GM12878 (cell line): ENCODE results near the gene NCDN. TPM values are rescaled to one million over a fixed set of nuclear protein-coding genes. Genes with fewer than 3 reads are reported as not detected.

ENCODE experiments used
- ATAC-seq: fragments of 200-7000 bp; cut with Tn5 transposase; 3 replicates; pipeline ENCODE4 v1.9.1; 2020; ENCODE audit warnings: mild to moderate bottlenecking, moderate library complexity
- BruUV-seq: library from RNA; stranded (reverse); fragments of 400-500 nt; replicated peaks from 2 replicates; lab custom pipeline; 2021; lab: Mats Ljungman, UMichigan
- CTCF ChIA-PET: fragments of 300-600 bp; sonication (Branson Sonifier 250); formaldehyde crosslinking; extraction: SDS; loops from one replicate; lab custom pipeline; 2021; ENCODE audit warnings: inconsistent platforms; lab: Yijun Ruan, JAX
- POLR2A ChIA-PET: fragments of 350-600 bp; formaldehyde crosslinking; extraction: SDS; loops from one replicate; lab custom pipeline; 2021; ENCODE audit warnings: inconsistent platforms; lab: Charles Lee
- RAD21 ChIA-PET: fragments of 300-600 bp; sonication (Branson Sonifier 250); formaldehyde crosslinking; loops from one replicate; lab custom pipeline; 2023; ENCODE audit warnings: antibody characterized with exemption; ENCODE audit not compliant: unreplicated experiment; lab: Charles Lee
- SMC1A ChIA-PET: fragments of 300-600 bp; sonication (Branson Sonifier 250); formaldehyde crosslinking; loops from one replicate; lab custom pipeline; 2023; ENCODE audit not compliant: unreplicated experiment, uncharacterized antibody; lab: Charles Lee
- DNase-seq: peaks from one replicate; pipeline ENCODE4 v3.0.0-alpha.2; 2011; ENCODE audit warnings: low read depth, low spot score
- FAIRE-seq: peaks from 3 replicates; lab custom pipeline; 2011; peaks lifted over from hg19 to GRCh38; lab: Jason Lieb, UNC
- H2AFZ ChIP-seq: 2 replicates; pipeline ENCODE4 v1.6.0; 2011; ENCODE audit warnings: low read depth, low read length, control low read depth; ENCODE audit not compliant: control insufficient read depth
- H3K27ac ChIP-seq: 2 replicates; pipeline ENCODE4 v1.5.1; 2011; ENCODE audit warnings: control low read depth; ENCODE audit not compliant: control insufficient read depth, insufficient read depth
- H3K27me3 ChIP-seq, 2 experiments: replicated peaks in 1 of 2; 2 replicates each; pipeline versions ENCODE4 v1.6.0 to v1.6.1; 2011; ENCODE audit warnings: low read length in 1 of 2; ENCODE audit not compliant: control insufficient read depth in 2 of 2, insufficient read depth in 2 of 2
- H3K36me3 ChIP-seq, 2 experiments: 2 replicates each; pipeline ENCODE4 v1.5.1; 2011; ENCODE audit warnings: low read length in 1 of 2; ENCODE audit not compliant: control insufficient read depth in 2 of 2, insufficient read depth in 2 of 2
- H3K4me1 ChIP-seq: 2 replicates; pipeline ENCODE4 v1.6.1; 2011; ENCODE audit warnings: mild to moderate bottlenecking, low read length, moderate library complexity, mixed read lengths; ENCODE audit not compliant: control insufficient read depth, insufficient read depth
- H3K4me2 ChIP-seq: 2 replicates; pipeline ENCODE4 v1.6.0; 2011; ENCODE audit warnings: control low read depth; ENCODE audit not compliant: control insufficient read depth, insufficient read depth
- H3K4me3 ChIP-seq: fragments of 200-600 bp; sonication (generic); 2 replicates; pipeline ENCODE4 v1.5.1; 2016
- H3K79me2 ChIP-seq: 2 replicates; pipeline ENCODE4 v1.6.0; 2011; ENCODE audit warnings: low read length; ENCODE audit not compliant: control insufficient read depth, insufficient read depth
- H3K9ac ChIP-seq: 2 replicates; pipeline ENCODE4 v1.8.0; 2011; ENCODE audit warnings: low read length, control low read depth, mixed read lengths; ENCODE audit not compliant: control insufficient read depth, insufficient read depth
- H3K9me3 ChIP-seq: replicated peaks from 3 replicates; pipeline ENCODE4 v1.5.1; 2011; ENCODE audit warnings: mild to moderate bottlenecking, low read length; ENCODE audit not compliant: control insufficient read depth, insufficient read depth
- H4K20me1 ChIP-seq: 2 replicates; pipeline ENCODE4 v1.6.0; 2011; ENCODE audit not compliant: control insufficient read depth, insufficient read depth
- WGBS: methylation state at CpG from one replicate; pipeline ENCODE4 v1.1.6; 2016; ENCODE audit warnings: low lambda C conversion rate; ENCODE audit not compliant: insufficient replicate concordance, insufficient coverage; ENCODE audit errors: missing lambda C conversion rate; 5-methylcytosine and 5-hydroxymethylcytosine counted together
- in situ Hi-C: fragments of 300-500 bp; cut with MboI; formaldehyde crosslinking; loops from 9 replicates; pipeline ENCODE4 v1.14.3; 2018; ENCODE audit warnings: mixed read lengths
- intact Hi-C: fragments of 100-400 bp; cut with micrococcal nuclease; formaldehyde crosslinking; loops from one replicate; pipeline ENCODE4 v1.14.2; 2022; ENCODE audit not compliant: unreplicated experiment
- polyA plus RNA-seq, 11 experiments: library from polyadenylated mRNA; depleted of rRNA in 4 of 11; unstranded in 6 of 11; stranded (reverse) in 5 of 11; fragments of >200 nt; fragmentation: Nextera tagmentation in 4 of 11; fragmentation: Illumina TruSeq in 1 of 11; extraction: Ambion mirVana in 4 of 11; extraction: Trizol in 1 of 11; gene quantifications; 1 replicate in 1 of 11; 2 replicates in 10 of 11; pipeline versions ENCODE4 v1.2.1 to v1.2.3, GENCODE V29; 2011 to 2016; ENCODE audit warnings: inconsistent platforms in 2 of 11, missing spikeins in 2 of 11, low read depth in 1 of 11
- total RNA-seq, 4 experiments: library from RNA; depleted of rRNA in 3 of 4; stranded (reverse); fragments of >200 nt in 3 of 4; fragmentation: Illumina TruSeq in 1 of 4; extraction: Trizol in 1 of 4; gene quantifications; 2 replicates each; pipeline versions ENCODE4 v1.2.1 to v1.2.3, GENCODE V29; 2013 to 2021
- TF ChIP-seq, protein P1 (sequence below): IDR thresholded peaks from 2 replicates; pipeline ENCODE4 v1.6.1; 2011; ENCODE audit warnings: borderline replicate concordance, low read depth, mild to moderate bottlenecking, moderate library complexity, low read length; ENCODE audit not compliant: insufficient read depth, poor library complexity, severe bottlenecking
- TF ChIP-seq, protein P2 (sequence below): fragments of 450-650 bp; formaldehyde crosslinking; IDR thresholded peaks from 2 replicates; pipeline ENCODE4 v1.4.0; 2020; ENCODE audit warnings: mild to moderate bottlenecking, moderate library complexity

The NCDN gene
- total and polyA plus RNA-seq, 10 of the 15 experiments (the other 5 are each of a cell fraction or from before 2014, with no cell fraction given): 1.8 to 25.5 (median 10.9) TPM

DNA sequence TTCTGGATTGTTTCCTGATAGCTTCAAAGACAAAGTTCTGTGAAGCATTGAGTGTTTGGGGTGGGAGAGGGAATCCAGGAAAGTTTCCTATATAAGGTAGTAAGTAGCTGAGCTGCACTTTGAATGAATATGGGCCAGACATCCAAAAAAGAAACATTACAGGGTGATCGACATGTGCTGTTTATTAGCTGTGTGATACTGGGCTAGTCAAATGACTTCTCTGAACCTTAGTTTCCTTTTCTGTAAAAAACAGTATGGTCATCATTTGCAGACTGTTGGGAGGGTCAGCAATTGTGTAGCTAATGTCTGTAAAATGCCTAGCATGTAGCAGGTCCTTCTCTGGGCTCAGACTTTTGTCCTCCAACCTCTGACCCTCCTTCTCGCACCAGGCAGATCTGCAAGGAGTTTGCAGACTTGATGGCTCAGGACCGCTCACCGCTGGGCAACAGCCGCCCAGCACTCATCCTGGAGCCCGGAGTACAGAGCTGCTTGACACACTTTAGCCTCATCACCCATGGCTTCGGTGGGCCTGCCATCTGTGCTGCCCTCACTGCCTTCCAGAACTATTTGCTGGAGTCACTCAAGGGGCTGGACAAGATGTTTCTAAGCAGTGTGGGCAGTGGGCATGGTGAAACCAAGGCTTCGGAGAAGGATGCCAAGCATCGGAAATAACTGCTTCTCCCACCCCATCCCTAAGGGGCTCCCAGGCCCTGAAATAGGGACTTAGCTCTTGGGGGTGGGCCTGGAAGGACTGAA, 36.6 kb downstream of the NCDN start:
- Histone ChIP-seq H3K9ac (no peak overlapping the region), H3K27ac (no peak overlapping the region), H4K20me1 (no peaks in the 10 kb centered on the region), H3K36me3 (peaks cover 4 to 5% of the 10 kb centered on the region in 2 experiments; a peak in 3 of 4 replicates), H3K4me3 (no peak overlapping the region), H2AFZ (no peak overlapping the region), H3K9me3 (no peaks in the 10 kb centered on the region), H3K79me2 (no peaks in the 10 kb centered on the region), H3K4me2 (no peak overlapping the region), H3K4me1 (no peaks in the 10 kb centered on the region), H3K27me3 (no peaks in the 10 kb centered on the region)
- FAIRE-seq: no peak
- ChIA-PET SMC1A (interaction anchor here (1.4 kb wide), 2 partner anchors 13 to 134 kb away, joined by 3 read pairs; no protein-coding TSS in a partner anchor), CTCF (interaction anchor here (0.6 to 1.5 kb wide), 4 partner anchors 13 to 741 kb away, joined by 3 to 6 read pairs (median 4); no protein-coding TSS in a partner anchor), POLR2A (interaction anchor here (0.6 kb wide), 1 partner anchor 212 kb away, joined by 3 read pairs; no protein-coding TSS in a partner anchor), RAD21 (no interaction called here)
- TF ChIP-seq, protein P1, sequence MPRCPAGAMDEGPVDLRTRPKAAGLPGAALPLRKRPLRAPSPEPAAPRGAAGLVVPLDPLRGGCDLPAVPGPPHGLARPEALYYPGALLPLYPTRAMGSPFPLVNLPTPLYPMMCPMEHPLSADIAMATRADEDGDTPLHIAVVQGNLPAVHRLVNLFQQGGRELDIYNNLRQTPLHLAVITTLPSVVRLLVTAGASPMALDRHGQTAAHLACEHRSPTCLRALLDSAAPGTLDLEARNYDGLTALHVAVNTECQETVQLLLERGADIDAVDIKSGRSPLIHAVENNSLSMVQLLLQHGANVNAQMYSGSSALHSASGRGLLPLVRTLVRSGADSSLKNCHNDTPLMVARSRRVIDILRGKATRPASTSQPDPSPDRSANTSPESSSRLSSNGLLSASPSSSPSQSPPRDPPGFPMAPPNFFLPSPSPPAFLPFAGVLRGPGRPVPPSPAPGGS: peak; percentile 77
- TF ChIP-seq, protein P2, sequence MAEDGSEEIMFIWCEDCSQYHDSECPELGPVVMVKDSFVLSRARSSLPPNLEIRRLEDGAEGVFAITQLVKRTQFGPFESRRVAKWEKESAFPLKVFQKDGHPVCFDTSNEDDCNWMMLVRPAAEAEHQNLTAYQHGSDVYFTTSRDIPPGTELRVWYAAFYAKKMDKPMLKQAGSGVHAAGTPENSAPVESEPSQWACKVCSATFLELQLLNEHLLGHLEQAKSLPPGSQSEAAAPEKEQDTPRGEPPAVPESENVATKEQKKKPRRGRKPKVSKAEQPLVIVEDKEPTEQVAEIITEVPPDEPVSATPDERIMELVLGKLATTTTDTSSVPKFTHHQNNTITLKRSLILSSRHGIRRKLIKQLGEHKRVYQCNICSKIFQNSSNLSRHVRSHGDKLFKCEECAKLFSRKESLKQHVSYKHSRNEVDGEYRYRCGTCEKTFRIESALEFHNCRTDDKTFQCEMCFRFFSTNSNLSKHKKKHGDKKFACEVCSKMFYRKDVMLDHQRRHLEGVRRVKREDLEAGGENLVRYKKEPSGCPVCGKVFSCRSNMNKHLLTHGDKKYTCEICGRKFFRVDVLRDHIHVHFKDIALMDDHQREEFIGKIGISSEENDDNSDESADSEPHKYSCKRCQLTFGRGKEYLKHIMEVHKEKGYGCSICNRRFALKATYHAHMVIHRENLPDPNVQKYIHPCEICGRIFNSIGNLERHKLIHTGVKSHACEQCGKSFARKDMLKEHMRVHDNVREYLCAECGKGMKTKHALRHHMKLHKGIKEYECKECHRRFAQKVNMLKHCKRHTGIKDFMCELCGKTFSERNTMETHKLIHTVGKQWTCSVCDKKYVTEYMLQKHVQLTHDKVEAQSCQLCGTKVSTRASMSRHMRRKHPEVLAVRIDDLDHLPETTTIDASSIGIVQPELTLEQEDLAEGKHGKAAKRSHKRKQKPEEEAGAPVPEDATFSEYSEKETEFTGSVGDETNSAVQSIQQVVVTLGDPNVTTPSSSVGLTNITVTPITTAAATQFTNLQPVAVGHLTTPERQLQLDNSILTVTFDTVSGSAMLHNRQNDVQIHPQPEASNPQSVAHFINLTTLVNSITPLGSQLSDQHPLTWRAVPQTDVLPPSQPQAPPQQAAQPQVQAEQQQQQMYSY (CRISPR knock-in tag): no peak
- DNase-seq: no peak
- in situ Hi-C loops (no loop called here), intact Hi-C loops (no loop called here)
- no peak for ATAC-seq
- no TSS peak for BruUV-seq
- 97% methylated on average over 9 of the region's 9 CpGs for WGBS
